Activated naive CD8-positive, alpha-beta T cell treated with anti-CD3 and anti-CD28 coated beads for 36 hours (primary cell): ENCODE data around the gene ZSCAN5A. TPM values are rescaled to one million over a fixed set of nuclear protein-coding genes. Genes with fewer than 3 reads are reported as not detected.
"Not testable (repeated sequence)": the region's sequence is repeated elsewhere in the genome, so short reads cannot be mapped to it uniquely, and the experiment has no call there.

Experiments used
- DNase-seq: peaks from one replicate; pipeline ENCODE4 v3.0.0; 2021
- H3K27ac Mint-ChIP-seq: one replicate; pipeline ENCODE4 v1.8.0; 2022; ENCODE audit warnings: mild to moderate bottlenecking, moderate library complexity, mixed read lengths
- H3K27me3 Mint-ChIP-seq: one replicate; pipeline ENCODE4 v1.8.0; 2022; ENCODE audit warnings: mild to moderate bottlenecking, mixed read lengths
- H3K36me3 Mint-ChIP-seq: one replicate; pipeline ENCODE4 v1.8.0; 2021; ENCODE audit warnings: mild to moderate bottlenecking, mixed read lengths
- H3K4me1 Mint-ChIP-seq: one replicate; pipeline ENCODE4 v1.8.0; 2021; ENCODE audit warnings: mixed read lengths
- H3K4me3 Mint-ChIP-seq: one replicate; pipeline ENCODE4 v1.8.0; 2022; ENCODE audit warnings: mild to moderate bottlenecking, moderate library complexity, mixed read lengths
- H3K9me3 Mint-ChIP-seq: one replicate; pipeline ENCODE4 v1.8.0; 2022; ENCODE audit warnings: mixed read lengths
- total RNA-seq, 2 experiments: library from RNA; stranded (reverse); gene quantifications; one replicate each; pipeline ENCODE4 v1.2.3, GENCODE V29; 2021

Gene ZSCAN5A
- total RNA-seq, 2 experiments from 2014 or later, result 10.6 to 15.8 TPM

- Mint-ChIP-seq H3K9me3 (no peaks in the 10 kb centered on the region), H3K36me3 (peaks cover 8% of the 10 kb centered on the region), H3K4me3 (no peak overlapping the region), H3K4me1 (no peaks in the 10 kb centered on the region), H3K27me3 (no peaks in the 10 kb centered on the region), H3K27ac (no peak overlapping the region)
- no peak for DNase-seq
Measured at GRCh38 chr19:56269348-56269747, 45.3 kb downstream of the ZSCAN5A start.

- Mint-ChIP-seq H3K27ac (no peak overlapping the region), H3K36me3 (peaks cover 6% of the 10 kb centered on the region), H3K4me3 (no peak overlapping the region), H3K9me3 (no peaks in the 10 kb centered on the region), H3K27me3 (no peaks in the 10 kb centered on the region), H3K4me1 (peaks cover 3% of the 10 kb centered on the region)
- no peak for DNase-seq
Measured at GRCh38 chr19:56266051-56266450, 48.6 kb downstream of the ZSCAN5A start.

- no peak for DNase-seq
- Mint-ChIP-seq H3K9me3 (no peaks in the 10 kb centered on the region), H3K36me3 (peaks cover 6% of the 10 kb centered on the region), H3K27ac (no peak overlapping the region), H3K27me3 (no peaks in the 10 kb centered on the region), H3K4me1 (peaks cover 3% of the 10 kb centered on the region), H3K4me3 (no peak overlapping the region)
Measured at GRCh38 chr19:56263319-56263718, 51.3 kb downstream of the ZSCAN5A start.

GRCh38 chr19:56261932-56262331, 52.7 kb downstream of the ZSCAN5A start:
- not testable (repeated sequence) for H3K36me3 Mint-ChIP-seq, H3K9me3 Mint-ChIP-seq, H3K4me1 Mint-ChIP-seq, H3K27me3 Mint-ChIP-seq, H3K27ac Mint-ChIP-seq, H3K4me3 Mint-ChIP-seq, DNase-seq

GRCh38 chr19:56261145-56261544, 53.5 kb downstream of the ZSCAN5A start:
- Mint-ChIP-seq H3K27ac (no peak overlapping the region), H3K4me1 (peaks cover 3% of the 10 kb centered on the region), H3K36me3 (peaks cover 4% of the 10 kb centered on the region), H3K9me3 (no peaks in the 10 kb centered on the region), H3K4me3 (no peak overlapping the region), H3K27me3 (no peaks in the 10 kb centered on the region)
- no peak for DNase-seq

GRCh38 chr19:56258272-56258671, 56.4 kb downstream of the ZSCAN5A start:
- no peaks in the 10 kb centered on the region for H3K27me3 Mint-ChIP-seq
- peaks cover 3% of the 10 kb centered on the region for H3K4me1 Mint-ChIP-seq
- H3K9me3 Mint-ChIP-seq, result no peaks in the 10 kb centered on the region

GRCh38 chr19:56253737-56254136, 60.9 kb downstream of the ZSCAN5A start:
- Mint-ChIP-seq H3K4me1 (no peaks in the 10 kb centered on the region), H3K9me3 (no peaks in the 10 kb centered on the region), H3K4me3 (no peak overlapping the region), H3K27ac (no peak overlapping the region), H3K27me3 (no peaks in the 10 kb centered on the region), H3K36me3 (peaks cover 4% of the 10 kb centered on the region)
- DNase-seq, result no peak

More at GRCh38 chr19:56258272-56258671, 56.4 kb downstream of the ZSCAN5A start:
- Mint-ChIP-seq H3K4me3 (no peak overlapping the region), H3K36me3 (peaks cover 2% of the 10 kb centered on the region), H3K27ac (no peak overlapping the region)
- DNase-seq, result no peak

GRCh38 chr19:56252699-56253422, 61.8 kb downstream of the ZSCAN5A start:
- H3K4me1 Mint-ChIP-seq, result no peaks in the 10 kb centered on the region
- H3K9me3 Mint-ChIP-seq, result no peaks in the 10 kb centered on the region
- no peak overlapping the region for H3K27ac Mint-ChIP-seq
- no peak overlapping the region for H3K4me3 Mint-ChIP-seq
- peaks cover 4% of the 10 kb centered on the region for H3K36me3 Mint-ChIP-seq
- no peaks in the 10 kb centered on the region for H3K27me3 Mint-ChIP-seq
- DNase-seq, result peak; percentile 75

- not testable (repeated sequence) for H3K4me1 Mint-ChIP-seq, H3K36me3 Mint-ChIP-seq, H3K9me3 Mint-ChIP-seq, H3K27me3 Mint-ChIP-seq, H3K27ac Mint-ChIP-seq, DNase-seq, H3K4me3 Mint-ChIP-seq
Measured at GRCh38 chr19:56248736-56249338, 65.8 kb downstream of the ZSCAN5A start.

- not testable (repeated sequence) for H3K4me3 Mint-ChIP-seq, DNase-seq, H3K9me3 Mint-ChIP-seq, H3K36me3 Mint-ChIP-seq, H3K4me1 Mint-ChIP-seq, H3K27ac Mint-ChIP-seq, H3K27me3 Mint-ChIP-seq
Measured at GRCh38 chr19:56245764-56246163, 68.9 kb downstream of the ZSCAN5A start.

- H3K4me1 Mint-ChIP-seq, result no peaks in the 10 kb centered on the region
Measured at GRCh38 chr19:56245121-56245740, 69.4 kb downstream of the ZSCAN5A start.

GRCh38 chr19:56223481-56223880, 91.2 kb downstream of the ZSCAN5A start:
- Mint-ChIP-seq H3K36me3 (no peaks in the 10 kb centered on the region), H3K27ac (no peak overlapping the region), H3K4me1 (peaks cover 1% of the 10 kb centered on the region), H3K27me3 (peaks cover 6% of the 10 kb centered on the region), H3K9me3 (no peaks in the 10 kb centered on the region), H3K4me3 (no peak overlapping the region)
- no peak for DNase-seq

More at GRCh38 chr19:56245121-56245740, 69.4 kb downstream of the ZSCAN5A start:
- no peak for DNase-seq
- H3K27me3 Mint-ChIP-seq, result no peaks in the 10 kb centered on the region
- H3K4me3 Mint-ChIP-seq, result no peak overlapping the region
- H3K9me3 Mint-ChIP-seq, result no peaks in the 10 kb centered on the region
- no peaks in the 10 kb centered on the region for H3K36me3 Mint-ChIP-seq
- no peak overlapping the region for H3K27ac Mint-ChIP-seq

- Mint-ChIP-seq H3K27ac (no peak overlapping the region), H3K9me3 (no peaks in the 10 kb centered on the region), H3K4me1 (peaks cover 3% of the 10 kb centered on the region), H3K4me3 (no peak overlapping the region), H3K27me3 (peaks cover 12% of the 10 kb centered on the region), H3K36me3 (no peaks in the 10 kb centered on the region)
- no peak for DNase-seq
Measured at GRCh38 chr19:56222901-56223300, 91.7 kb downstream of the ZSCAN5A start.

GRCh38 chr19:56221851-56222250, 92.8 kb downstream of the ZSCAN5A start:
- H3K9me3 Mint-ChIP-seq, result no peaks in the 10 kb centered on the region
- H3K27me3 Mint-ChIP-seq, result peaks cover 19% of the 10 kb centered on the region
- peaks cover 4% of the 10 kb centered on the region for H3K4me1 Mint-ChIP-seq
- no peak overlapping the region for H3K4me3 Mint-ChIP-seq
- H3K27ac Mint-ChIP-seq, result no peak overlapping the region
- DNase-seq, result no peak
- H3K36me3 Mint-ChIP-seq, result no peaks in the 10 kb centered on the region

GRCh38 chr19:56221442-56221841, 93.2 kb downstream of the ZSCAN5A start:
- peaks cover 23% of the 10 kb centered on the region for H3K27me3 Mint-ChIP-seq
- not testable (repeated sequence) for H3K4me3 Mint-ChIP-seq, H3K27ac Mint-ChIP-seq, DNase-seq, H3K9me3 Mint-ChIP-seq, H3K36me3 Mint-ChIP-seq, H3K4me1 Mint-ChIP-seq

GRCh38 chr19:56218961-56219360, 95.7 kb downstream of the ZSCAN5A start:
- H3K36me3 Mint-ChIP-seq, result no peaks in the 10 kb centered on the region
- H3K9me3 Mint-ChIP-seq, result no peaks in the 10 kb centered on the region
- peaks cover 4% of the 10 kb centered on the region for H3K4me1 Mint-ChIP-seq
- no peak overlapping the region for H3K4me3 Mint-ChIP-seq
- peaks cover 47% of the 10 kb centered on the region for H3K27me3 Mint-ChIP-seq
- no peak for DNase-seq
- no peak overlapping the region for H3K27ac Mint-ChIP-seq
